ENCODE data around the gene NONO. TPM values are rescaled to one million over a fixed set of nuclear protein-coding genes. Genes with fewer than 3 reads are reported as not detected.
"Not testable (repeated sequence)": the region's sequence is repeated elsewhere in the genome, so short reads cannot be mapped to it uniquely, and the experiment has no call there.

The NONO gene
- total RNA-seq, 1 donor from 2014 or later: 291 TPM

GRCh38 chrX:71291381-71291780 is 7.9 kb downstream of the NONO start:
- no peak for DNase-seq

GRCh38 chrX:71292669-71293365 is 9.4 kb downstream of the NONO start:
- no peak for DNase-seq

- DNase-seq: no peak
Measured at GRCh38 chrX:71296806-71297205, 13.4 kb downstream of the NONO start.

- DNase-seq: no peak
Measured at GRCh38 chrX:71298119-71298518, 14.7 kb downstream of the NONO start.

- not testable (repeated sequence) for DNase-seq
Measured at GRCh38 chrX:71300064-71300463, 16.6 kb downstream of the NONO start.

DNA sequence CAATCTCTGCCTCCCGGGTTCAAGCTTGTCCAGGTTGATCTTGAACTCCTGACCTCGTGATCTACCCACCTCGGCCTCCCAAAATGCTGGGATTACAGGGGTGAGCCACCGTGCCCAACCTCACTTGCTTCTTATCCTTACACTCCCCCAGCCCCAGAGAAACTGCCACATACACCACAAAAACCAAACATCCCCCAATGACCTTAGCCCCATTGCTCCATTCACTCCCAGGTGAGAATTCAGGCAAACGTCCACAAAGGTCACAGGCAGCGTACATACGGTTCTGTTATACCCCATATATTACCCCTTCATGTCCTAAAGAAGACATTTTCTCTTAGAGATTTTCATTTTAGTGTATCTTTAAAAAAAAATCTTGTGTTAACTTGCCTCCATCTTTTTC is 17.1 kb downstream of the NONO start:
- DNase-seq: not testable (repeated sequence)

GRCh38 chrX:71301195-71301924 is 17.9 kb downstream of the NONO start, which contains the start of gene ITGB1BP2:
Gene ITGB1BP2 (plus strand): TSS chrX:71301750. CDS start chrX:71301807, 57 bp downstream.
- peak; percentile 71 for DNase-seq

DNA sequence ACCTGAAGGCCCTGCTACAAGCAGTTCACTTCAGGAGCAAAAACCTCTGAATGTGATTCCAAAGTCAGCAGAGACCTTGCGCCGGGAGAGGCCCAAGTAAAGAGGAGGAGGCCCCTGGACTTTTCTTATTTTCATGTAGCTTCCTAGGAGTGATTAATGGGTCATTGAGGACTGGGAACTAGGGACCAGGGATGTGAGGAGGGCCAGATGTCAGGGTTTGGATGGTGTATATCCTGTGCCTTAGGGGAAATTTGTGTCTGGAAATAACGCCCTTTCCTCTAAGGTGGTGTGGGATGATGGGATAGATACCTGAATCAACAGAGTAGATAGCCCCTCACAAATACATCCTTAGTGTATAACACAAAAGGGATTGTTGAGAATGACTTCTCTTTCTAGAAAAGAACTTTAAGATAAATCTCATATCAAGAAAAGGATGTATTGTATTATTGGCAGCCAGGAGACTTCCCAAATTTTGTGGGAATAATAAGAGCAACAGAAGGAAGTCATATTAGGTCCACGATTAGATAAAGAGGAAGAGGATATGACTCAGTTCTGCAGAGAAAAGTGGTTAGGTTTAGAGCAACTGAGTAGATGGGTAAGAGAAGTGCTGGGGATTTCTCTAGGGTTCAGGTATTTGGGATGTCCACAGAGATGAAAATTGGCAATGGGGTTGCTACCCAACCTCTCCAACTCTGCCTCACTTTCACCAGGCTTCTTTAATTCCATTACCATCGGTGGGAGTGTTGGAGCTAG is 19.2 kb downstream of the NONO start:
- no peak for DNase-seq

DNA sequence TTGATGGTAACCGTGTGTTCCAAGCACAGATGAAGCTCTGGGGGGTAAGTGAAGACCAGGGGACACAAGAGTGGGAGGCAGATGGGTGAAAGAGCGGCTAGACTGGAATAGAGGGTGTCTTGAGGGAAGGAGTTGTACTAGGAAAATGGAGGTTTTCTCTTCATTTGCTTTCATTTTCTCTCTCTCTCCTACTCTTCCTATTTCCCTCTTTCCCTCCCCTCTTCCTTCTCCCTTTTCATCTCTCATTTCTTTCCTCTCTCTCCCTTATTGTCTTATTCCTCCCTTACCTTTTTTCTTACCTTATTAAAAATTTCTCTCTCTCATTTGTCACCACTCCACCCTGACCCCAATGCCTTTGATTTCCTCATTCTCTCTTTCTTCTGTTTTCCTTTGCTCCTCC is 21.1 kb downstream of the NONO start:
- no peak for DNase-seq

DNA sequence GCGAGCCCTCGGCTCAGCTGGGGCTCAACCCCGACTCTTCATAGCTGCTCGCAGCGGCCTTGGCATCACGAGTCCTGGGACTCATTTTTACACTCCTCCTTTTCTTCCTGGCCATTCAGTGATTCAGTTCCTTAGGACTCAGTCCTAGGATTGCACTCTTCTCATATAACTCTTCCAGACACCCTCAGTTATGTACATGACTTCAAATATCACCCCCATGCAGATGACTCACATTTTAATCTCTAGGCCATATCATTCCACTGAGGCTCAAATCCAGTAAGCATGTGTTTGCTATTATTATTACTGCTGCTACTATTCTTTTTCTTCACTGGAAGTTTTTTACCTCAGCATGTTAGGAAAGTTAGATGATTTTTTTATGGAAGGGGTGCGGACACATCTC is 32.5 kb downstream of the NONO start:
- DNase-seq: no peak

DNA sequence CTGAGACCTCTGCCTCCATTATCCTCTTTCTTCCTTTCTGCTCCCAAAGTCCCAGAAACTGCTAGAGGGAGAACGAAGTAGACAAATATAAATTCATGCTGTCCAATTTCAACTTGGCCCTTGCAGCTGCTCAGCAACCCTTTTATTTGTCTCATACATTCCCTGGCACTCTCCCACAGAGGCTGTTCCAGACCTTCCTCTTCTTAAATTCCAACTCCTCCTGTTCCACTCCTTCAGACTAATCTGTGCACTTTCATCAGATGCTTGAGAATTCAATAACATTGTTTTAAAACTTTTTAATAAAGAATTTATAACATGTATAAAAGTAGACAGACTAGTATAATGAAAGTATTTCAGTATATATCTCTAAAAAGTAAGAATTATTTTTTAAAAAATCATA is 33.5 kb downstream of the NONO start:
- peak; percentile 28 for DNase-seq

DNA sequence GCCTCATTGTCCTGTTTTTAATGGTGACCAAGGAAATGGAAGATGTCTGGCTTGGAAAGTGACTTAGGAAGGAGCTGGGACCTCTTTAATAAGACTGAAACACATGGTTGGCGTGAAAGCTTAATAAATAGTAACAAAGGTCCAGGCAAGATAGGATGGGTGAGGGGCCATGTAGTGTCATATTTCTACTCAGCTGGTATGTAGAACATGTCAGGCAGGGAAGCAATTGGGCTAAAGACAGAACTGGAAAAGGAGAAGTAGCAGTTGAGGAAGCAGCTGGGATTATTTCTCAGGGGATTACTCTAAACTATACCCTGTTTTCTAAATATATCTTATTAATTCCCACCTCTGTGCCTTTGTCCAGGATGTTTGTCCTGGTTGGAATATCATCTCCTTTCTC is 36.7 kb downstream of the NONO start:
- peak; percentile 41 for DNase-seq

- DNase-seq: no peak
Measured at GRCh38 chrX:71321731-71322130, 38.3 kb downstream of the NONO start.

DNA sequence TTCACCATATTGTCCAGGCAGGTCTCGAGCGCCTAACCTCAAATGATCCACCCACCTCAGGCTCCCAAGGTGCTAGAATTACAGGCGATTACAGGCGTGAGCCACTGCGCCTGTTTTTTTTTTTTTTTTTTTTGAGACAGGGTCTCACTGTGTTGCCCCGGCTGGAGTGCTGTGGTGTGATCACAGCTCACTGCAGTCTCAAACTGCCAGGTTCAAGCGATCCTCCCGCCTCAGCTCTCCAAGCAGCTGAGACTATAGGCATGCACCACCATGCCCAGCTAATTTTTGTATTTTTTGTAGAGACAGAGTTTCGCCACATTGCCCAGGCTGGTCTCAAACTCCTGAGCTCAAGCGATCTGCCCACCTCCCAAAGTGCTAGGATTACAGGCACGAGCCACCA is 41.0 kb downstream of the NONO start:
- DNase-seq: not testable (repeated sequence)

DNA sequence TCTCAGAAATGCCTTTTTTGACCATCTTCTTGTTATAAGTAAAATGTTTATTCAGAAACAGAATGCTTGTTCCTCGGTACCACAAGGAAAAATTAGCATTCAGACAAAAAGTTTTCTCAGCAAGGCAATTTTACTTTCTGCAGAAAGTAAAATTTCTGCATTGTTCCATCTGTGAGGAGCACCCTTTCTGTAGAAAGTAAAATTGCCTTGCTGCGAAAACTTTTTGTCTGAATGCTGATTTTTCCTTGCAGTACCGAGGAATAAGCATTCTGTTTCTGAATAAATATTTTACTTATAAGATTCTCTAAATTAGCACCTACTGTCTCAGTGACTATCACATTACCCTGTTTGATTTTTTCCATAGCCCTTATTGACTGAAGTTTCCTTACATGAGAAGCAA is 43.0 kb downstream of the NONO start:
- no peak for DNase-seq

DNA sequence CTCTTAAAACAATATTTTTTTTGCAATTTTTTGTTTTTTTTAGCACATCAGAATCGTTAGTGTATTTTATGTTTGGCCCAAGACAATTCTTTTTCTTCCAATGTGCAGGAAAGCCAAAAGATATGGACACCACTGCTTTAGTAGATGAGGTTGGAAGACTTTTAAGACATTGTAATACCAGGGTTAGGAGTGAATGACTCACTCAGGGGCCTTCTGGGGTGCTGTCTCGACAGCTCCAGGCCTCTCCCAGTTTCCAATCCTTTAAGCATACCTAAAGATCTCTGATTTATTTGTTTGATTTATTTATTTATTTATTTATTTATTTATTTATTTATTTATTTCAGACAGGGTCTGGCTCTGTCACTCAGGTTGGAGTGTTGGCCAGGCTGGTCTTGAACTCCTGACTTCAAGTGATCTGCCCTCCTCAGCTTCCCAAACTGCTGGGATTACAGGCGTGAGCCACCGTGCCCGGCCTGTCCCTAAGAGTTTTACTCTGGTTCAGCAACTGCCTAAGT is 65.8 kb downstream of the NONO start:
- DNase-seq: not testable (repeated sequence)

DNA sequence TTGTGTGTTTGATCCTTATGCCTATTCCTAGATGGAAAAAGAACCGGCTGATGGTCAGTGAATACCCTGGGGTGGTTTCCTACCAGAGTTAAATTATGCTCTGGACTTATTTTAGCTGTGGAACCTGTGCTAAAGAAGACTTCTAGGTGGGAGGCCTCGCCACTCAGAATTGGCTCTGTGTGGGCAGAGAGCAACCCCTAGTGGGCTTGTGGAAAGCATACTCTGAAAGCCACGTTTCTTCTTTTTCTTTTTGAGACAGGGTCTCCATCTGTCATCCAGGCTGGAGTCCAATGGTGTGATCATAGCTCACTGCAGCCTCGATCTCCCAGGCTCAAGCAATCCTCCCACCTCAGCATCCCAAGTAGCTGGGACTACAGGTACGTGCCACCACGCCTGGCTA is 66.4 kb downstream of the NONO start:
- DNase-seq: not testable (repeated sequence)

Other genes starting within 250 kb of the NONO start
- gene SNX12, start 215.3 kb upstream of the NONO start, total RNA-seq: 49.3 TPM
- gene FOXO4, start 187.8 kb upstream of the NONO start, total RNA-seq: 19.5 TPM
- gene CXorf65, start 176.9 kb upstream of the NONO start, total RNA-seq: not detected
- gene IL2RG, start 172.1 kb upstream of the NONO start, total RNA-seq: 4.3 TPM
- 33.5 TPM for gene MED12, start 165.0 kb upstream of the NONO start, total RNA-seq
- 3.7 TPM for gene NLGN3, start 138.8 kb upstream of the NONO start, total RNA-seq
- gene GJB1, start 60.4 kb upstream of the NONO start, total RNA-seq: 0.41 TPM
- 14.2 TPM for gene ZMYM3, start 29.5 kb upstream of the NONO start, total RNA-seq
- 80.2 TPM for gene ITGB1BP2, start 18.1 kb downstream of the NONO start, total RNA-seq
- 66.6 TPM for gene TAF1, start 82.7 kb downstream of the NONO start, total RNA-seq
- gene OGT, start 249.5 kb downstream of the NONO start, total RNA-seq: 194 TPM